Measurements from ENCODE around the gene CHGA. TPM values are rescaled to one million over a fixed set of nuclear protein-coding genes. Genes with fewer than 3 reads are reported as not detected.

The CHGA gene
- total RNA-seq, 1 donor: 0.18 TPM

DNA sequence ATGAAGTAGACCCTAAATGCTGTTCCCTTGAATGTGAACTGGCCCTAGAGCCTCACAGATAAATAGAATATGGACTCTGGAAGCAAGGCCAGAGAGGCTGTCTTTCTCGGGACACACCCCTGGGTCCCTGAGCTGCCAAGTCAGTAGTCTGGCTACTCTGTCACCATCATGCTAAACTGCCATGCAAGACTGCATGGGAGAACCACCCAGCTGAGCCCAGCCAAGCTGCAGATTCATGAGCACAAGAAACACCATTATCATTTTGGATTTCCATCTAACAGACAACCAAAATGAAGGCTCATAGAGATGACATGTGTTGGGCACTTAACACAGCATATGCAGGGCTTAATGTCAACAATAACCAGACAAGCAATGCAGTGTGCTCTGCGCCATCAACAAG, 53.3 kb downstream of the CHGA start:
- TF ChIP-seq, protein P1, sequence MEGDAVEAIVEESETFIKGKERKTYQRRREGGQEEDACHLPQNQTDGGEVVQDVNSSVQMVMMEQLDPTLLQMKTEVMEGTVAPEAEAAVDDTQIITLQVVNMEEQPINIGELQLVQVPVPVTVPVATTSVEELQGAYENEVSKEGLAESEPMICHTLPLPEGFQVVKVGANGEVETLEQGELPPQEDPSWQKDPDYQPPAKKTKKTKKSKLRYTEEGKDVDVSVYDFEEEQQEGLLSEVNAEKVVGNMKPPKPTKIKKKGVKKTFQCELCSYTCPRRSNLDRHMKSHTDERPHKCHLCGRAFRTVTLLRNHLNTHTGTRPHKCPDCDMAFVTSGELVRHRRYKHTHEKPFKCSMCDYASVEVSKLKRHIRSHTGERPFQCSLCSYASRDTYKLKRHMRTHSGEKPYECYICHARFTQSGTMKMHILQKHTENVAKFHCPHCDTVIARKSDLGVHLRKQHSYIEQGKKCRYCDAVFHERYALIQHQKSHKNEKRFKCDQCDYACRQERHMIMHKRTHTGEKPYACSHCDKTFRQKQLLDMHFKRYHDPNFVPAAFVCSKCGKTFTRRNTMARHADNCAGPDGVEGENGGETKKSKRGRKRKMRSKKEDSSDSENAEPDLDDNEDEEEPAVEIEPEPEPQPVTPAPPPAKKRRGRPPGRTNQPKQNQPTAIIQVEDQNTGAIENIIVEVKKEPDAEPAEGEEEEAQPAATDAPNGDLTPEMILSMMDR (IDR thresholded peaks at IDR 0.05; ENCODE audit: insufficient read depth, low read length): no peak
- DNase-seq (ENCODE audit: low read depth): no peak
- no peak overlapping the region for H3K4me3 ChIP-seq (ENCODE audit: low read depth, low read length)

DNA sequence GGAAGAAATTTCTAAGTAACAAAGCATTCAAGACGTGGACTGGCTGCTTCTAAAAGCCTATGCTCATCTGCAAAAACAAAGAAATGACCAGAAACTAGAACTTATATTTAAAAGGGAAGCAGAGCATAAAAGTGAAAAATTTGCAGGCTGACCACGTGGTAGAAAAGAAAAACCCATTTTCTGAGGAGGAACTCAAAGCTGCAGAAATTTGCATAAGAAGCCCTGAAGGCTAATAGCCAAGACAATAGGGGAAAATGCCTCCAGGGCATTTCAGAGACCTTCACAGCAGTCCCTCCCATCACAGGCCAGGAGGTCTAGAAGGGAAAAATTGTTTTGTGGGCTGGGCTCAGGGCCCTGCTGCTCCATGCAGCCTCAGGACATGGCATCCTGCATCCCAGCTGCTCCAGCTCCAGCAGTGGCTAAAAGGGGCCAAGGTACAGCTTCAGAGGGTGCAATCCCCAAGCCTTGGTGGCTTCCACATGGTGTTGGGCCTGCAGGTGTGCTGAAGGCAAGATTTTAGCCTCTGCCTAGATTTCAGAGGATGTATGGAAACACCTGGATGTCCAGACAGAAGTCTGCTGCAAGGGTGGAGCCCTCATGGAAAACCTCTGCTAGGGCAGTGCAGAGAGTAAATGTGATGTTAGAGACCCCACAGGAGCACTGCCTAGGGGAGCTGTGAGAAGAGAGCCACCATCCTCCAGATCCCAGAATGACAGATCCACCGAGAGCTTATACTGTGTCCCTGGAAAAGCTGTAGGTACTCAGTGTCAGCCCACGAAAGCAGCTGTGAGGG, 55.5 kb downstream of the CHGA start:
- DNase-seq (ENCODE audit: low read depth): no peak
- TF ChIP-seq, protein P1 (IDR thresholded peaks at IDR 0.05; ENCODE audit: insufficient read depth, low read length): no peak
- no peak overlapping the region for H3K4me3 ChIP-seq (ENCODE audit: low read depth, low read length)

DNA sequence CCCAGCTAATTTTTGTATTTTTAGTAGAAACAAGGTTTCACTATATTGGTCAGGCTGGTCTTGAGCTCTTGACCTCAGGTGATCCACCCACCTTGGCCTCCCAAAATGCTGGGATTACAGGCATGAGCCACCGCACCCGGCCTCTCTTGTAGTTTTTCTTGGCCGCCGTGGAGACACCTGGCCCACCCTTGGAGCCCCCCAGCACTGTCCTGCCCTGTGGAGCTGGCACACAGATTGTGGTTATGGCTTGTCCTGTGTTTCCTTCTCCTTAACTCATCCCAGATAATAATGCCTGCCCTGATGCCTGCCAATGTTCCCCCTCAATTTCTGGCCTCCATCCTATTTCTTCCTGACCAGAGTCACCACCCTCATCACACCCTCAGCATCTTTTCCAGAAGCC, 57.9 kb downstream of the CHGA start:
- no peak overlapping the region for H3K4me3 ChIP-seq (ENCODE audit: low read depth, low read length)
- no peak for DNase-seq (ENCODE audit: low read depth)
- TF ChIP-seq, protein P1 (IDR thresholded peaks at IDR 0.05; ENCODE audit: insufficient read depth, low read length): no peak

DNA sequence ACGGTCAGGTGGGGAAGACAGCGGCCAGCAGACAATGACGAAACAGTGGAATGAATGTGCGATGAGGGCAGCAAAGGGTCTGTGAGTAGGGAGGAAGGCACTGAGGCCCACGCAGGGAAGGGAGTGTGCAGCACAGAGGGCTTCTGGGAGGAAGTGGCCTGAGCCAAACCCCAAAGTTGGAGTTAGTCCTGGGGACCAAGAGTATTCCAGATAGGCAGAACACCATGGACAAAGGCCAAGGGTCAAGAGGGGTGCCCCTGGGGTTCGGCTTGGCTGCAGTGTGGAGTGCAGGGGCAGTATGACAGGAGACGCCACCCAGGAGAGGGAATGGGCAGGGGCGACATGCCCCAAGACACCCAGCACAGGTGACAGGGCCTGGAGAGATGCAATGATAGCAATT, 58.8 kb downstream of the CHGA start:
- TF ChIP-seq, protein P1 (IDR thresholded peaks at IDR 0.05; ENCODE audit: insufficient read depth, low read length): no peak
- H3K4me3 ChIP-seq (ENCODE audit: low read depth, low read length): no peak overlapping the region
- DNase-seq (ENCODE audit: low read depth): no peak

DNA sequence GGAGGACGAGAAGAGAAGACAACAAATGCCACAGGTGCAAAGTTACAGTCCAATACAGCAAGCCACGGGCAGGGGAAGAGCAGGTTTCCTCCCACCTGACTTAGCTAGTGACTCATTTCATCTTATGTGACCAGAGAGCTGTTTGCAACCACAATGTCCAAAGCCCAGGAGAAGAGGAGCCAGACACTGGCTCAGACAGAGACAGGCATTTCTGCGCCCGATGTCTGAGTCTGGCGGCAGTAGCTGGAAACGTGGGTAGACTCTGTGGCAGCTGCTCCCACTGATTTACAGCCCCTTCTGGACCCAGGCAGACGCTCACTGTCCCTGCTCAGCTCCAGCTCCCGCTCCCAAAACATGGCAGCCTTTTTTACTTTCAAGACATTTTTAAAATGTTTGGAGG, 60.0 kb downstream of the CHGA start:
- H3K4me3 ChIP-seq (ENCODE audit: low read depth, low read length): no peak overlapping the region
- TF ChIP-seq, protein P1 (IDR thresholded peaks at IDR 0.05; ENCODE audit: insufficient read depth, low read length): no peak
- no peak for DNase-seq (ENCODE audit: low read depth)

DNA sequence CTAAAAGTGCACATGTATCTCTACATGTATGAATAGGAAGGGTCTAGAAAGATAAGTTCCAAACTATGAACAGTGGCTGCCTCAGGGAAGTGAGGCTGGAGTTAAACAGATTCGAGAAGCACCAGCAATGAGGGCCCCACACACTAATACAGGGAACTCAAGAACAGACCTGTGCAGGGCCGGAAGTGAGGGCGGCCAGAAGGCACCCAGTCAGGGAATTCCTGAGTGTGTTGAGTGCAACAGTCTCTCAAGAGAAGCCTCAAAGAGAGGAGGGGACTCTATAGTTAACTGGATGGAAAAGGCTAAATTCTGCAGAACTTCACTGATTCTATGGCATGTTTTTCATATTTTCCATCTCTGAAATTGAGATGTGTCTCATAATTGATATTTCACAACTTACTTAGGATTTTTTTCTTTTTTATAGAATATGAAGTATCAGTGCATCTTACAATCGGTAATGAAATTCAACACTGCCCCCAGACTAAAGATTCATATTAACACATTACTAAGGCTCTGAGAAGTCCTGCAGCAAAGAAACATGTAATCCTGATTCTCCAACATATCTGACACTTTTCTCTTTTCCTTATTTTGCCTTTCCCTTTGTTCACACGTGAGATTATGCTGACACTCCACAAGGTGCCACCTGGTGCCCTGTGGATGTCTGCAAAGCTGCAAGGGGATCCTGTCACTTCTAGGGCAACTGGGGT, 61.3 kb downstream of the CHGA start:
- TF ChIP-seq, protein P1 (IDR thresholded peaks at IDR 0.05; ENCODE audit: insufficient read depth, low read length): no peak
- DNase-seq (ENCODE audit: low read depth): no peak
- no peak overlapping the region for H3K4me3 ChIP-seq (ENCODE audit: low read depth, low read length)

Other genes with a start within 250 kb of the CHGA start
- gene LGMN, start 174.5 kb upstream of the CHGA start, total RNA-seq (ENCODE audit: low replicate concordance): 28.6 and 44.0 TPM in 2 replicates
- 35.4 and 70.3 TPM in 2 replicates for gene GOLGA5, start 128.8 kb upstream of the CHGA start, total RNA-seq (ENCODE audit: low replicate concordance)
- gene ITPK1, start 192.8 kb downstream of the CHGA start, total RNA-seq (ENCODE audit: low replicate concordance): 3.7 and 20.1 TPM in 2 replicates

Data from fibroblast of the aortic adventitia (primary cell).